Measurements from ENCODE around the gene FGF1. TPM values are rescaled to one million over a fixed set of nuclear protein-coding genes. Genes with fewer than 3 reads are reported as not detected.

FGF1 gene
- total and polyA plus RNA-seq, 2 of the 4 experiments (the other 2 are of a cell fraction): 7.6 to 7.7 TPM

DNA sequence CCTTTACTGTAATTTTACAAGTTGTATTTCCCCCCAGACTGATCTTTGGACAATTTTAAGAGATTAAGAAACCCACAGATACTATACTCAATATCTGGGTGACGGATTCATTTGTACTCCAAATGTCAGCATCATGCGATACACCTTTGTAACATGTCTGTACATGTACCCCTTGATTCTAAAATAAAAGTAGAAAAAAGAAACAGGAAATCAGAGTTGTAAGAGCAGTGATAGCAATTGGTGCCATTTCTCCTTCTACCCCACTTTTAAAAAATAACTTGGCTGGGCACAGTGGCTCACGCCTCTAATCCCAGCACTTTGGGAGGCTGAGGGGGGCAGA is 116.9 kb downstream of the FGF1 start:
- no peaks in the 10 kb centered on the region for H4K20me1 ChIP-seq (ENCODE audit: insufficient read depth, low read length)
- H2BK5ac ChIP-seq (ENCODE audit: low read depth, low read length, poor library complexity, severe bottlenecking): peak overlapping the region; percentile 92
- no peak overlapping the region for H3K56ac ChIP-seq (ENCODE audit: extremely low read depth, insufficient read depth, low read length)
- no peak overlapping the region for H4K91ac ChIP-seq (ENCODE audit: insufficient read depth, low read depth, low read length)
- H3K9me3 ChIP-seq (ENCODE audit: control insufficient read depth, insufficient read depth, low read length): no peaks in the 10 kb centered on the region
- intact Hi-C loops (cut with micrococcal nuclease): no loop called here
- peak overlapping the region; percentile 44; the same call in 1 of the 2 replicates for H3K4me2 ChIP-seq (ENCODE audit: low read depth, low read length)
- no peak overlapping the region for H2AK9ac ChIP-seq (replicated peaks; ENCODE audit: low read depth, low read length, poor library complexity)
- no CpG with 5 or more reads among the region's 3 CpGs for WGBS, 2 experiments (ENCODE audit: extremely low coverage in 2 of 2, insufficient read length in 1 of 2)
- ChIA-PET CTCF (interaction anchor here (0.6 kb wide), 1 partner anchor 229 kb away, joined by 3 read pairs; no protein-coding TSS in a partner anchor), POLR2A (ENCODE audit: unreplicated experiment) (no interaction called here)
- peak overlapping the region; percentile 35; the same call in 1 of the 2 replicates for H4K5ac ChIP-seq (ENCODE audit: low read depth, low read length)
- peaks cover 5% of the 10 kb centered on the region; the same call in 1 of the 2 replicates for H3K9me1 ChIP-seq (ENCODE audit: insufficient read depth, low read length)
- H3K27me3 ChIP-seq (ENCODE audit: control insufficient read depth, insufficient read depth, low read length): no peaks in the 10 kb centered on the region
- no peak overlapping the region; the same call in 1 of the 2 replicates for H3K14ac ChIP-seq (replicated peaks; ENCODE audit: low read depth, low read length)
- dilution Hi-C loops (cut with HindIII; ENCODE audit: low sequenced_read_pairs, unreplicated experiment): no loop called here
- H2BK120ac ChIP-seq (ENCODE audit: low read depth, low read length): peak overlapping the region; percentile 93; the same call in 1 of the 2 replicates
- no peaks in the 10 kb centered on the region for H3K79me1 ChIP-seq (ENCODE audit: low read depth in 1 of 2, low read length in 2 of 2)
- no peak for ATAC-seq (ENCODE audit: low read depth)
- in situ Hi-C loops (cut with MboI; ENCODE audit: low sequenced_read_pairs): no loop called here
- H3K23ac ChIP-seq (ENCODE audit: low read depth, low read length): 0 out of 2 replicates have a peak overlapping the region, but pooled peaks have one; percentile 8
- no peak for DNase-seq
- TF ChIP-seq RFX5 (IDR thresholded peaks at IDR 0.05; ENCODE audit: low read depth, low read length) (no peak), CEBPB (IDR thresholded peaks at IDR 0.05; ENCODE audit: low read depth, low read length) (no peak), RAD21 (IDR thresholded peaks at IDR 0.05; ENCODE audit: low read length) (no peak), SMC3 (IDR thresholded peaks at IDR 0.05; ENCODE audit: low read depth, low read length) (no peak), BHLHE40 (IDR thresholded peaks at IDR 0.05; ENCODE audit: low read depth, low read length) (no peak), MAFK (IDR thresholded peaks at IDR 0.05; ENCODE audit: low read depth, low read length) (no peak), POLR2A (IDR thresholded peaks at IDR 0.05; ENCODE audit: low read depth, low read length) (no peak), CHD1 (IDR thresholded peaks at IDR 0.05; ENCODE audit: low read depth, low read length) (no peak), NFE2L2 (IDR thresholded peaks at IDR 0.05; ENCODE audit: low read depth, low read length) (no peak), MXI1 (IDR thresholded peaks at IDR 0.05; ENCODE audit: borderline replicate concordance, low read depth, low read length) (no peak), FOS (IDR thresholded peaks at IDR 0.05; ENCODE audit: low read depth, low read length) (no peak)
- TF ChIP-seq, protein P1, sequence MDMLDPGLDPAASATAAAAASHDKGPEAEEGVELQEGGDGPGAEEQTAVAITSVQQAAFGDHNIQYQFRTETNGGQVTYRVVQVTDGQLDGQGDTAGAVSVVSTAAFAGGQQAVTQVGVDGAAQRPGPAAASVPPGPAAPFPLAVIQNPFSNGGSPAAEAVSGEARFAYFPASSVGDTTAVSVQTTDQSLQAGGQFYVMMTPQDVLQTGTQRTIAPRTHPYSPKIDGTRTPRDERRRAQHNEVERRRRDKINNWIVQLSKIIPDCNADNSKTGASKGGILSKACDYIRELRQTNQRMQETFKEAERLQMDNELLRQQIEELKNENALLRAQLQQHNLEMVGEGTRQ (IDR thresholded peaks at IDR 0.05; ENCODE audit: low read depth, low read length): no peak
- TF ChIP-seq, protein P2, sequence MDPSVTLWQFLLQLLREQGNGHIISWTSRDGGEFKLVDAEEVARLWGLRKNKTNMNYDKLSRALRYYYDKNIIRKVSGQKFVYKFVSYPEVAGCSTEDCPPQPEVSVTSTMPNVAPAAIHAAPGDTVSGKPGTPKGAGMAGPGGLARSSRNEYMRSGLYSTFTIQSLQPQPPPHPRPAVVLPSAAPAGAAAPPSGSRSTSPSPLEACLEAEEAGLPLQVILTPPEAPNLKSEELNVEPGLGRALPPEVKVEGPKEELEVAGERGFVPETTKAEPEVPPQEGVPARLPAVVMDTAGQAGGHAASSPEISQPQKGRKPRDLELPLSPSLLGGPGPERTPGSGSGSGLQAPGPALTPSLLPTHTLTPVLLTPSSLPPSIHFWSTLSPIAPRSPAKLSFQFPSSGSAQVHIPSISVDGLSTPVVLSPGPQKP (IDR thresholded peaks at IDR 0.05; ENCODE audit: borderline replicate concordance, low read depth, low read length): no peak
- TF ChIP-seq, protein P3, sequence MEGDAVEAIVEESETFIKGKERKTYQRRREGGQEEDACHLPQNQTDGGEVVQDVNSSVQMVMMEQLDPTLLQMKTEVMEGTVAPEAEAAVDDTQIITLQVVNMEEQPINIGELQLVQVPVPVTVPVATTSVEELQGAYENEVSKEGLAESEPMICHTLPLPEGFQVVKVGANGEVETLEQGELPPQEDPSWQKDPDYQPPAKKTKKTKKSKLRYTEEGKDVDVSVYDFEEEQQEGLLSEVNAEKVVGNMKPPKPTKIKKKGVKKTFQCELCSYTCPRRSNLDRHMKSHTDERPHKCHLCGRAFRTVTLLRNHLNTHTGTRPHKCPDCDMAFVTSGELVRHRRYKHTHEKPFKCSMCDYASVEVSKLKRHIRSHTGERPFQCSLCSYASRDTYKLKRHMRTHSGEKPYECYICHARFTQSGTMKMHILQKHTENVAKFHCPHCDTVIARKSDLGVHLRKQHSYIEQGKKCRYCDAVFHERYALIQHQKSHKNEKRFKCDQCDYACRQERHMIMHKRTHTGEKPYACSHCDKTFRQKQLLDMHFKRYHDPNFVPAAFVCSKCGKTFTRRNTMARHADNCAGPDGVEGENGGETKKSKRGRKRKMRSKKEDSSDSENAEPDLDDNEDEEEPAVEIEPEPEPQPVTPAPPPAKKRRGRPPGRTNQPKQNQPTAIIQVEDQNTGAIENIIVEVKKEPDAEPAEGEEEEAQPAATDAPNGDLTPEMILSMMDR (conservative IDR thresholded peaks at IDR 0.05; ENCODE audit: low read depth, low read length): no peak
- peak overlapping the region; percentile 57 to 81; a peak in 3 of 4 replicates for H4K8ac ChIP-seq (ENCODE audit: low read depth in 2 of 2, low read length in 2 of 2)
- no peak overlapping the region for H2AK5ac ChIP-seq (ENCODE audit: low read depth, low read length)
- no peak overlapping the region for H3K9ac ChIP-seq (ENCODE audit: low read depth, low read length)
- peak overlapping the region; percentile 30; the same call in 1 of the 2 replicates for H2BK20ac ChIP-seq (ENCODE audit: low read depth, low read length)
- no TSS peak for BruUV-seq (replicated peaks)
- H2AFZ ChIP-seq (replicated peaks; ENCODE audit: low read length, poor library complexity): no peak overlapping the region
- peak overlapping the region; percentile 42; the same call in 1 of the 2 replicates for H3K4ac ChIP-seq (ENCODE audit: low read depth, low read length)
- peak overlapping the region; percentile 39; the same call in 1 of the 2 replicates for H3K27ac ChIP-seq (ENCODE audit: insufficient read depth, low read length)
- peaks cover 10% of the 10 kb centered on the region for H3K4me1 ChIP-seq (ENCODE audit: control insufficient read depth, insufficient read depth, low read length)
- H3K18ac ChIP-seq (ENCODE audit: low read depth, low read length): peak overlapping the region; percentile 73
- no peak overlapping the region for H3K4me3 ChIP-seq (ENCODE audit: insufficient read depth, low read depth, low read length)
- no peaks in the 10 kb centered on the region for H3K36me3 ChIP-seq (ENCODE audit: control insufficient read depth, insufficient read depth, low read length)
- peak overlapping the region; percentile 43; the same call in 1 of the 3 replicates for H2BK15ac ChIP-seq (ENCODE audit: low read depth, low read length)
